ENCODE results near the gene DUSP3.
A peak's percentile ranks its signal among the peaks of the same experiment; 100 is the strongest.

Gene DUSP3

DNA sequence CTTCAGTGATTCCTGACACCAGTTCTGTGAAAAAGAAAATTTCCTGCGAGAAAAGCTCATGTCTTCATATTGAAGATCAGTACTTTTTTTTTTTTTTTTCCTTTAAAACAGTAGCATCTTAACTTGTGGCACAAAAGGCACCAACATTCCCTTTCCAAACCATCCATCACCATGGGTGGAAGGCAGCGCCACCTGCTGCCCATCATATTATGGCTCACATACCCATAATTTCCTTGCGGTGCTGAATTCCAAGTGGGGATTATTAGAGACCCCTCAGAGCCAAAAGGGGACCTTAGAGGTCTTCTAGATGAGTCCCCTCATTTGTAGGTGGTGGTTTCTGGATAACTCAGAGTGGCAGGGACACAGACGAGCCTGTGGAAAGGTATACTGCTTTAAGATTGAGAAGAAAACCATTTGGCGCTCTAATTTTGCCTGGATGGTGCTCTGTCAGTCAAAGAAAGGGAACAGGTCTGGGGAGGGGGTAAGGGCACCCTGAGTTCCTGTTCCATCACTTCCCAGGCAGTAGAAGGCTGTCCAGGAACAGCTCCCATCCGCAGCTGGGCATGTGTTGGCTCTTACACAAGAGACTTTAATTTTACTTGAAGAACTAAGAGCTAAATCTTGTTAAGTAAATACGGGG is 12.2 kb downstream of the DUSP3 start:
- TF ChIP-seq POLR2AphosphoS5 (IDR thresholded peaks at IDR 0.05; ENCODE audit: low read depth, low read length) (no peak), SIN3A (IDR thresholded peaks at IDR 0.05; ENCODE audit: borderline replicate concordance, insufficient read depth, low read length) (no peak), TAF1 (IDR thresholded peaks at IDR 0.05; ENCODE audit: borderline replicate concordance, insufficient read depth, low read length) (no peak), FOXP2 (optimal IDR thresholded peaks at IDR 0.05; ENCODE audit: borderline replicate concordance, extremely low read depth, extremely low read length, insufficient read depth) (no peak), REST (IDR thresholded peaks at IDR 0.05; ENCODE audit: insufficient read depth in 1 of 2, low read depth in 2 of 2, low read length in 2 of 2) (no peak)

- TF ChIP-seq REST (IDR thresholded peaks at IDR 0.05; ENCODE audit: insufficient read depth in 1 of 2, low read depth in 2 of 2, low read length in 2 of 2), result no peak
- TF ChIP-seq TAF1 (IDR thresholded peaks at IDR 0.05; ENCODE audit: borderline replicate concordance, insufficient read depth, low read length), result 0 out of 2 replicates have a peak, but pooled peaks have one; percentile 30
- TF ChIP-seq POLR2AphosphoS5 (IDR thresholded peaks at IDR 0.05; ENCODE audit: low read depth, low read length), result no peak
- no peak for TF ChIP-seq FOXP2 (optimal IDR thresholded peaks at IDR 0.05; ENCODE audit: borderline replicate concordance, extremely low read depth, extremely low read length, insufficient read depth)
- TF ChIP-seq SIN3A (IDR thresholded peaks at IDR 0.05; ENCODE audit: borderline replicate concordance, insufficient read depth, low read length), result no peak
Measured at GRCh38 chr17:43760254-43760852, 18.4 kb downstream of the DUSP3 start.

- no peak for TF ChIP-seq REST (IDR thresholded peaks at IDR 0.05; ENCODE audit: insufficient read depth in 1 of 2, low read depth in 2 of 2, low read length in 2 of 2)
- TF ChIP-seq SIN3A (IDR thresholded peaks at IDR 0.05; ENCODE audit: borderline replicate concordance, insufficient read depth, low read length), result no peak
- no peak for TF ChIP-seq FOXP2 (optimal IDR thresholded peaks at IDR 0.05; ENCODE audit: borderline replicate concordance, extremely low read depth, extremely low read length, insufficient read depth)
- no peak for TF ChIP-seq TAF1 (IDR thresholded peaks at IDR 0.05; ENCODE audit: borderline replicate concordance, insufficient read depth, low read length)
- TF ChIP-seq POLR2AphosphoS5 (IDR thresholded peaks at IDR 0.05; ENCODE audit: low read depth, low read length), result no peak
Measured at GRCh38 chr17:43759836-43760235, 18.9 kb downstream of the DUSP3 start.

GRCh38 chr17:43758497-43759174 is 20.1 kb downstream of the DUSP3 start, which contains the start of gene SOST:
SOST (minus strand) TSS chr17:43758791; CDS start chr17:43758741, 50 bp downstream.
- no peak for TF ChIP-seq TAF1 (IDR thresholded peaks at IDR 0.05; ENCODE audit: borderline replicate concordance, insufficient read depth, low read length)
- no peak for TF ChIP-seq REST (IDR thresholded peaks at IDR 0.05; ENCODE audit: insufficient read depth in 1 of 2, low read depth in 2 of 2, low read length in 2 of 2)
- no peak for TF ChIP-seq POLR2AphosphoS5 (IDR thresholded peaks at IDR 0.05; ENCODE audit: low read depth, low read length)
- TF ChIP-seq FOXP2 (optimal IDR thresholded peaks at IDR 0.05; ENCODE audit: borderline replicate concordance, extremely low read depth, extremely low read length, insufficient read depth), result no peak
- TF ChIP-seq SIN3A (IDR thresholded peaks at IDR 0.05; ENCODE audit: borderline replicate concordance, insufficient read depth, low read length), result no peak

Measured in PFSK-1 (cell line).